H9 (cell line): ENCODE measurements around the gene APLF. TPM values are rescaled to one million over a fixed set of nuclear protein-coding genes. Genes with fewer than 3 reads are reported as not detected.

Source experiments
- DNase-seq: peaks from one replicate; pipeline ENCODE4 v3.0.0-alpha.2; 2017
- H2AFZ ChIP-seq: one replicate; pipeline ENCODE4 v1.6.1; 2013; ENCODE audit warnings: mild to moderate bottlenecking, low read length, control low read depth, moderate library complexity
- H2AK5ac ChIP-seq: 2 replicates; pipeline ENCODE4 v1.6.1; 2013; ENCODE audit warnings: low read length, control low read depth, mixed read lengths; ENCODE audit not compliant: insufficient read length
- H2BK120ac ChIP-seq: one replicate; pipeline ENCODE4 v1.6.1; 2013; ENCODE audit warnings: low read depth, mild to moderate bottlenecking, low read length, control low read depth, inconsistent platforms; ENCODE audit not compliant: poor library complexity, severe bottlenecking
- H2BK12ac ChIP-seq: 2 replicates; pipeline ENCODE4 v1.6.1; 2013; ENCODE audit warnings: low read length, control low read depth, mixed read lengths, low read depth; ENCODE audit not compliant: insufficient read length
- H2BK15ac ChIP-seq: 2 replicates; pipeline ENCODE4 v1.6.1; 2013; ENCODE audit warnings: low read depth, low read length, control low read depth
- H2BK20ac ChIP-seq: one replicate; pipeline ENCODE4 v1.6.1; 2013; ENCODE audit warnings: low read depth, mild to moderate bottlenecking, low read length, control low read depth, inconsistent platforms; ENCODE audit not compliant: poor library complexity, severe bottlenecking
- H2BK5ac ChIP-seq: 2 replicates; pipeline ENCODE4 v1.6.1; 2013; ENCODE audit warnings: low read length, control low read depth, mixed read lengths; ENCODE audit not compliant: insufficient read length
- H3K14ac ChIP-seq: 2 replicates; pipeline ENCODE4 v1.6.1; 2013; ENCODE audit warnings: low read length, control low read depth; ENCODE audit not compliant: insufficient read depth
- H3K18ac ChIP-seq: 2 replicates; pipeline ENCODE4 v1.6.1; 2013; ENCODE audit warnings: low read depth, mild to moderate bottlenecking, mixed read lengths, low read length, control low read depth; ENCODE audit not compliant: insufficient read length
- H3K23ac ChIP-seq: 2 replicates; pipeline ENCODE4 v1.6.1; 2013; ENCODE audit warnings: low read length, control low read depth, mixed read lengths, low read depth; ENCODE audit not compliant: insufficient read length
- H3K23me2 ChIP-seq: 2 replicates; pipeline ENCODE4 v1.6.1; 2013; ENCODE audit warnings: low read depth, mild to moderate bottlenecking, mixed read lengths, low read length, control low read depth; ENCODE audit not compliant: insufficient read length, poor library complexity, severe bottlenecking
- H3K27ac ChIP-seq: 2 replicates; pipeline ENCODE4 v1.5.1; 2013; ENCODE audit warnings: low read length, control low read depth, mixed read lengths, low read depth; ENCODE audit not compliant: insufficient read length
- H3K27me3 ChIP-seq: 2 replicates; pipeline ENCODE4 v1.6.1; 2013; ENCODE audit warnings: low read length, control low read depth, inconsistent platforms; ENCODE audit not compliant: insufficient read depth
- H3K4ac ChIP-seq: 2 replicates; pipeline ENCODE4 v1.6.1; 2013; ENCODE audit warnings: low read depth, mild to moderate bottlenecking, control low read depth, inconsistent platforms, low read length, moderate library complexity
- H3K4me1 ChIP-seq: 2 replicates; pipeline ENCODE4 v1.6.1; 2013; ENCODE audit warnings: low read length, control low read depth, inconsistent platforms; ENCODE audit not compliant: insufficient read depth
- H3K4me2 ChIP-seq: 2 replicates; pipeline ENCODE4 v1.6.1; 2013; ENCODE audit warnings: low read length, control low read depth, mixed read lengths; ENCODE audit not compliant: insufficient read length, insufficient read depth
- H3K56ac ChIP-seq: 2 replicates; pipeline ENCODE4 v1.6.1; 2013; ENCODE audit warnings: low read depth, mild to moderate bottlenecking, mixed read lengths, low read length, control low read depth; ENCODE audit not compliant: insufficient read length
- H3K79me1 ChIP-seq: 2 replicates; pipeline ENCODE4 v1.6.1; 2013; ENCODE audit warnings: low read depth, mild to moderate bottlenecking, moderate library complexity, low read length, control low read depth, inconsistent platforms; ENCODE audit not compliant: insufficient read depth, poor library complexity, severe bottlenecking
- H3K79me2 ChIP-seq: 2 replicates; pipeline ENCODE4 v1.6.1; 2013; ENCODE audit warnings: low read length, control low read depth, inconsistent platforms; ENCODE audit not compliant: insufficient read depth
- H3K9ac ChIP-seq: 2 replicates; pipeline ENCODE4 v1.6.1; 2013; ENCODE audit warnings: low read length, control low read depth, mixed read lengths; ENCODE audit not compliant: insufficient read length; ENCODE audit errors: extremely low read depth
- H3K9me3 ChIP-seq: one replicate; pipeline ENCODE4 v1.6.1; 2013; ENCODE audit warnings: low read depth, low read length, inconsistent platforms; ENCODE audit not compliant: control insufficient read depth
- H3T11ph ChIP-seq: one replicate; pipeline ENCODE4 v1.6.1; 2013; ENCODE audit warnings: mild to moderate bottlenecking, low read length, control low read depth, inconsistent platforms
- H4K20me1 ChIP-seq: one replicate; pipeline ENCODE4 v1.6.1; 2013; ENCODE audit not compliant: control insufficient read depth, insufficient read length, insufficient read depth
- H4K5ac ChIP-seq: 2 replicates; pipeline ENCODE4 v1.6.1; 2013; ENCODE audit warnings: low read depth, mild to moderate bottlenecking, mixed read lengths, low read length, control low read depth; ENCODE audit not compliant: insufficient read length
- H4K8ac ChIP-seq: replicated peaks from 2 replicates; pipeline ENCODE4 v1.6.1; 2013; ENCODE audit warnings: low read length, control low read depth, mixed read lengths, low read depth; ENCODE audit not compliant: insufficient read length
- H4K91ac ChIP-seq: 2 replicates; pipeline ENCODE4 v1.6.1; 2013; ENCODE audit warnings: low read depth, mild to moderate bottlenecking, moderate library complexity, mixed read lengths, low read length, control low read depth; ENCODE audit not compliant: insufficient read length
- H3K27ac Mint-ChIP-seq, 3 experiments: 2 replicates in 2 of 3; 3 replicates in 1 of 3; pipeline ENCODE4 v1.8.0; 2020 to 2021; ENCODE audit warnings: mixed read lengths in 3 of 3, mild to moderate bottlenecking in 1 of 3, moderate library complexity in 1 of 3
- H3K27me3 Mint-ChIP-seq: 2 replicates; pipeline ENCODE4 v1.8.0; 2021; ENCODE audit warnings: low read depth, mild to moderate bottlenecking, moderate library complexity, mixed read lengths
- H3K36me3 Mint-ChIP-seq, 3 experiments: 2 replicates in 2 of 3; 3 replicates in 1 of 3; pipeline ENCODE4 v1.8.0; 2020 to 2021; ENCODE audit warnings: low read depth in 3 of 3, mixed read lengths in 3 of 3; ENCODE audit not compliant: insufficient read depth in 1 of 3
- H3K4me1 Mint-ChIP-seq, 2 experiments: 2 replicates each; pipeline ENCODE4 v1.8.0; 2020; ENCODE audit warnings: mixed read lengths in 2 of 2
- H3K4me3 Mint-ChIP-seq, 2 experiments: 2 replicates in 1 of 2; 3 replicates in 1 of 2; pipeline ENCODE4 v1.8.0; 2020 to 2021; ENCODE audit warnings: mild to moderate bottlenecking in 2 of 2, mixed read lengths in 2 of 2, moderate library complexity in 1 of 2
- H3K9me3 Mint-ChIP-seq, 2 experiments: 2 replicates in 1 of 2; 3 replicates in 1 of 2; pipeline ENCODE4 v1.8.0; 2020; ENCODE audit warnings: mild to moderate bottlenecking in 2 of 2, mixed read lengths in 2 of 2, moderate library complexity in 1 of 2
- WGBS: extraction: QIAGEN DNeasy Blood & Tissue Kit; methylation state at CpG from one replicate; pipeline ENCODE4 v1.1.7; 2013; ENCODE audit warnings: missing lambda C conversion rate, low lambda C conversion rate, mixed read lengths; ENCODE audit not compliant: insufficient read length; ENCODE audit errors: extremely low coverage; 5-methylcytosine and 5-hydroxymethylcytosine counted together
- total RNA-seq: library from RNA; stranded (reverse); gene quantifications from 2 replicates; pipeline ENCODE4 v1.2.1, GENCODE V29; 2021
- TF ChIP-seq, protein P1 (sequence below): fragments of 200-600 bp; sonication (generic); conservative IDR thresholded peaks from 3 replicates; pipeline ENCODE4 v1.8.0; 2021; ENCODE audit warnings: antibody characterized with exemption, mild to moderate bottlenecking

APLF gene
- total RNA-seq, 1 experiment from 2014 or later: 3.7 TPM

DNA sequence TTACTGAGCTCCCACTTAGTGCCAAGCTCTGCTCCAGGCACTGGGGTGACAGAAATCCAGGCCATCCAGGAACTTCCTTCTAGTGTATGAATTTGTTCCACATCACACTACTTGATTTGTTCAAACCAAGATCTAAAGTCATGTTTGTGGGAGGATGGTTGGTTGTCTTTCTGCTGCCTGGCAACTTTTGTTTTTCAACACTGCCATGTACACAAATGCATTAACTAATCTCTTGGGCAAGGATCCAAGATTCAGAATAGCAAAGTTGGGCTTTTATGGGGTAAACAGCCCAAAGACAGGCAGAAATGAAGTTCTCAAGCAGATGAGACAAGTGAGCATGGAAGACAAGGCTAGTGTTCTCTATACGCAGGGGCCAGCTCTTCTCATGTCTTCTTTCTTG is 122.6 kb downstream of the APLF start:
- Histone ChIP-seq H3K79me1 (no peaks in the 10 kb centered on the region), H3K56ac (no peak overlapping the region), H3K9ac (no peak overlapping the region), H3K4me2 (no peak overlapping the region), H2BK5ac (no peak overlapping the region), H3K18ac (no peak overlapping the region), H3K4me1 (no peaks in the 10 kb centered on the region; the same call in 1 of the 2 replicates), H2BK12ac (no peak overlapping the region), H4K8ac (no peak overlapping the region), H2BK20ac (no peak overlapping the region), H3K23me2 (no peaks in the 10 kb centered on the region), H3K4ac (no peak overlapping the region), H2BK15ac (no peak overlapping the region), H2BK120ac (no peak overlapping the region), H3K23ac (no peak overlapping the region), H3K14ac (no peak overlapping the region), H3K79me2 (no peaks in the 10 kb centered on the region), H3K27me3 (no peaks in the 10 kb centered on the region), H4K91ac (no peak overlapping the region), H4K20me1 (no peaks in the 10 kb centered on the region), H3K9me3 (no peaks in the 10 kb centered on the region), H4K5ac (no peak overlapping the region), H2AK5ac (no peak overlapping the region), H3T11ph (no peak overlapping the region), H3K27ac (no peak overlapping the region), H2AFZ (no peak overlapping the region)
- Mint-ChIP-seq H3K4me1 (0 out of 4 replicates have a peak, but pooled peaks cover 0 to 2% of the 10 kb centered on the region in 2 experiments), H3K36me3 (no peaks in the 10 kb centered on the region), H3K27me3 (no peaks in the 10 kb centered on the region), H3K4me3 (no peak overlapping the region), H3K27ac (no peak overlapping the region), H3K9me3 (no peaks in the 10 kb centered on the region)
- no CpG with 5 or more reads among the region's 1 CpG for WGBS
- DNase-seq: no peak
- TF ChIP-seq, protein P1, sequence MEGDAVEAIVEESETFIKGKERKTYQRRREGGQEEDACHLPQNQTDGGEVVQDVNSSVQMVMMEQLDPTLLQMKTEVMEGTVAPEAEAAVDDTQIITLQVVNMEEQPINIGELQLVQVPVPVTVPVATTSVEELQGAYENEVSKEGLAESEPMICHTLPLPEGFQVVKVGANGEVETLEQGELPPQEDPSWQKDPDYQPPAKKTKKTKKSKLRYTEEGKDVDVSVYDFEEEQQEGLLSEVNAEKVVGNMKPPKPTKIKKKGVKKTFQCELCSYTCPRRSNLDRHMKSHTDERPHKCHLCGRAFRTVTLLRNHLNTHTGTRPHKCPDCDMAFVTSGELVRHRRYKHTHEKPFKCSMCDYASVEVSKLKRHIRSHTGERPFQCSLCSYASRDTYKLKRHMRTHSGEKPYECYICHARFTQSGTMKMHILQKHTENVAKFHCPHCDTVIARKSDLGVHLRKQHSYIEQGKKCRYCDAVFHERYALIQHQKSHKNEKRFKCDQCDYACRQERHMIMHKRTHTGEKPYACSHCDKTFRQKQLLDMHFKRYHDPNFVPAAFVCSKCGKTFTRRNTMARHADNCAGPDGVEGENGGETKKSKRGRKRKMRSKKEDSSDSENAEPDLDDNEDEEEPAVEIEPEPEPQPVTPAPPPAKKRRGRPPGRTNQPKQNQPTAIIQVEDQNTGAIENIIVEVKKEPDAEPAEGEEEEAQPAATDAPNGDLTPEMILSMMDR: no peak
